Non-pigmented ciliary epithelial cell (primary cell): ENCODE results near the gene MYEF2.

Experiments
- DNase-seq: peaks from one replicate; pipeline ENCODE4 v3.0.0-alpha.2; 2010; ENCODE audit warnings: low read depth

The MYEF2 gene

GRCh38 chr15:48086576-48086975 is 91.5 kb downstream of the MYEF2 start:
- DNase-seq: no peak

DNA sequence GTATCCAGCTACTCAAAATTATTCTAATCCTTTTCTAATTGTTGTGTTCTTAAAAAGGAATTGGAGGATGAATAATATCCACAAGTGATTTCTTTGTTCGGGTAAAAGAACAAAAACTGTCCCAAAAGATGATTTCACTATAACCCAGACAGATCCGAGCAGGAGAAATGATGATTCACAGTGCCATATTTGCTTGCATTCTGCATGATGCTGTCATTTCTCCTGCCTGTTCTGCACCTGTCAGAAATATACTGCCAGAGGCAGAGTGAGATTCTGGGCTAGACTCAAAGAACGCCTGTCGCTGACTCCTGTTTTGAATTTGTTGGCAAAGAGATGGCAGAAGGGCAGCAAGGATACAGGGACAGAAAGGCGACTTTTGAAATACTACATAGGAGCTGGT is 92.0 kb downstream of the MYEF2 start:
- no peak for DNase-seq

- DNase-seq: no peak
Observed at GRCh38 chr15:48085591-48085930, 92.5 kb downstream of the MYEF2 start.

DNA sequence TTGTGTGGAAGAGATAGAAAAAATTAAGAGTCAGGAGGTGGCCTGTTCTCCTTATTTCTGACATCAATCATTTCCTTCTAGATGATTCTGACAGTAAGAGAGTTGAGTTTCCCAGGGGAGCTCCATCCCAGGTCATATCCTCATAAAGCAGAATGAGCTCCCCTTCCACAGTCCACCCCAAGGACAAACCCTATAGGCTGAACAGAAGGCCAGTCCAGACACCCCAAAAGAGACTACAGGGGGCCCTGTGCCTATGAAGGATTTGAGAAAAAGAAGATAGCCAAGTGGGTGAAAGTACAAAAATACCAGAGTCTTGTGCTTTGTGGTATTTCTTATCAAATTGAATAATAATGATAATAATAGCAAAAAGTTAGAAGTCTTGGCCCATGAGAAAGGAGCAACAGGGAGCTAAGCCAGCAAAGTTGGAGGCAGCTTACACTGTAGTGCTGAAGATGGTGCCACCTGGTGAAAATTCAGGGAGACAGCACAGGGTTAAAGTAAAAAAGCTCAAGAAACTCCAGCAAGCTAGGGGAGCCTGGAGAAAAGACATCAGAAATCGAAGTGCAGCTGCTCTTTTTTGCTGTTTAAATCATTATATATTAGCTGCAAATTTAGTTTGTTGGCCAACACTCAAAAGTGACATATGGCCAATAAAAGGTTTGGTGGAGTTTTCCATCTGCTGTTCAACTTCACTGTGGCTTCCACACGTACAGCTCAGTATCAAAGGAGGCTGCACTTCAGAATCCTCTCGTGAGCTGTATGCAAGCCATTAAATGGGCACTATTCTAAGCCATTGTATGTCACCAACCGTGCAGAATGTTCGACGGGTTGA is 93.1 kb downstream of the MYEF2 start:
- no peak for DNase-seq
